ENCODE data around the gene TOX3.

The TOX3 gene

GRCh38 chr16:52572656-52573055, 25.7 kb upstream of the TOX3 start:
- TF ChIP-seq CTCF (IDR thresholded peaks at IDR 0.05; ENCODE audit: borderline replicate concordance, control extremely low read depth, extremely low read depth, insufficient read depth, missing control alignments): no peak
- in situ Hi-C loops (cut with MboI; ENCODE audit: low sequenced_read_pairs, unreplicated experiment): no loop called here
- DNase-seq (ENCODE audit: low spot score): no peak

- in situ Hi-C loops (cut with MboI; ENCODE audit: low sequenced_read_pairs, unreplicated experiment): no loop called here
- TF ChIP-seq CTCF (IDR thresholded peaks at IDR 0.05; ENCODE audit: borderline replicate concordance, control extremely low read depth, extremely low read depth, insufficient read depth, missing control alignments): no peak
Measured at GRCh38 chr16:52570495-52571091, 23.6 kb upstream of the TOX3 start.

GRCh38 chr16:52569701-52570100, 22.8 kb upstream of the TOX3 start:
- no peak for DNase-seq (ENCODE audit: low spot score)
- in situ Hi-C loops (cut with MboI; ENCODE audit: low sequenced_read_pairs, unreplicated experiment): no loop called here
- TF ChIP-seq CTCF (IDR thresholded peaks at IDR 0.05; ENCODE audit: borderline replicate concordance, control extremely low read depth, extremely low read depth, insufficient read depth, missing control alignments): no peak

More at GRCh38 chr16:52570495-52571091, 23.6 kb upstream of the TOX3 start:
- no peak for DNase-seq (ENCODE audit: low spot score)

GRCh38 chr16:52568983-52569690, 22.2 kb upstream of the TOX3 start:
- in situ Hi-C loops (cut with MboI; ENCODE audit: low sequenced_read_pairs, unreplicated experiment): no loop called here
- DNase-seq (ENCODE audit: low spot score): no peak

GRCh38 chr16:52568495-52568894, 21.6 kb upstream of the TOX3 start:
- in situ Hi-C loops (cut with MboI; ENCODE audit: low sequenced_read_pairs, unreplicated experiment): no loop called here
- TF ChIP-seq CTCF (IDR thresholded peaks at IDR 0.05; ENCODE audit: borderline replicate concordance, control extremely low read depth, extremely low read depth, insufficient read depth, missing control alignments): no peak

More at GRCh38 chr16:52568983-52569690, 22.2 kb upstream of the TOX3 start:
- TF ChIP-seq CTCF (IDR thresholded peaks at IDR 0.05; ENCODE audit: borderline replicate concordance, control extremely low read depth, extremely low read depth, insufficient read depth, missing control alignments): no peak

GRCh38 chr16:52567193-52567592, 20.2 kb upstream of the TOX3 start:
- DNase-seq (ENCODE audit: low spot score): no peak
- in situ Hi-C loops (cut with MboI; ENCODE audit: low sequenced_read_pairs, unreplicated experiment): no loop called here
- TF ChIP-seq CTCF (IDR thresholded peaks at IDR 0.05; ENCODE audit: borderline replicate concordance, control extremely low read depth, extremely low read depth, insufficient read depth, missing control alignments): no peak

More at GRCh38 chr16:52568495-52568894, 21.6 kb upstream of the TOX3 start:
- DNase-seq (ENCODE audit: low spot score): no peak

All from GM13976 (cell line).